GM23338 (cell line): ENCODE results near the gene NLRP14.

ENCODE experiments used
- CREB1 ChIP-seq: fragments of 250-450 bp; sonication (Bioruptor Pico); IDR thresholded peaks from 2 replicates; pipeline ENCODE4 v1.5.0; 2020; ENCODE audit warnings: low read depth, mild to moderate bottlenecking, moderate library complexity
- CTCF ChIP-seq, 2 experiments: fragments of 200-600 bp in 1 of 2; sonication (generic) in 1 of 2; conservative IDR thresholded peaks; 2 replicates each; pipeline versions ENCODE4 v1.5.1 to v1.6.1; 2016 to 2017; ENCODE audit warnings: antibody characterized with exemption in 2 of 2, low read depth in 2 of 2, mild to moderate bottlenecking in 2 of 2, moderate library complexity in 1 of 2
- ETS1 ChIP-seq: IDR thresholded peaks from 2 replicates; pipeline ENCODE4 v1.6.1; 2016; ENCODE audit warnings: antibody characterized with exemption
- EZH2 ChIP-seq: fragments of 200-600 bp; sonication (generic); IDR thresholded peaks from one replicate; pipeline ENCODE4 v1.8.0; 2017; ENCODE audit warnings: antibody characterized with exemption, mild to moderate bottlenecking, low read depth; ENCODE audit not compliant: unreplicated experiment
- EZH2phosphoT487 ChIP-seq: fragments of 200-600 bp; sonication (generic); IDR thresholded peaks from one replicate; pipeline ENCODE4 v1.8.1; 2018; ENCODE audit warnings: antibody characterized with exemption; ENCODE audit not compliant: unreplicated experiment
- NANOG ChIP-seq: IDR thresholded peaks from 2 replicates; pipeline ENCODE4 v1.6.1; 2016; ENCODE audit warnings: antibody characterized with exemption, borderline replicate concordance
- POLR2AphosphoS5 ChIP-seq: IDR thresholded peaks from 2 replicates; pipeline ENCODE4 v1.6.1; 2016; ENCODE audit warnings: antibody characterized with exemption, low read depth
- REST ChIP-seq: IDR thresholded peaks from one replicate; pipeline ENCODE4 v1.6.1; 2018; ENCODE audit warnings: antibody characterized with exemption; ENCODE audit not compliant: unreplicated experiment
- STAT1 ChIP-seq: IDR thresholded peaks from one replicate; pipeline ENCODE4 v1.6.1; 2016; ENCODE audit warnings: antibody characterized with exemption; ENCODE audit not compliant: unreplicated experiment
- ZNF114 ChIP-seq: fragments of 250-450 bp; sonication (Bioruptor Pico); IDR thresholded peaks from 2 replicates; pipeline ENCODE4 v1.5.0; 2020; ENCODE audit warnings: mild to moderate bottlenecking, moderate library complexity
- ZNF331 ChIP-seq: fragments of 250-450 bp; sonication (Bioruptor Pico); IDR thresholded peaks from 2 replicates; pipeline ENCODE4 v1.5.0; 2020; ENCODE audit warnings: low read depth, mild to moderate bottlenecking, moderate library complexity
- ZNF462 ChIP-seq: fragments of 250-450 bp; sonication (Bioruptor Pico); IDR thresholded peaks from 2 replicates; pipeline ENCODE4 v1.5.0; 2020; ENCODE audit warnings: mild to moderate bottlenecking, moderate library complexity

GRCh38 chr11:7046474-7047175 lies 26.3 kb downstream of the NLRP14 start:
- TF ChIP-seq CTCF (conservative IDR thresholded peaks at IDR 0.05; ENCODE audit: low read depth in 2 of 2) (no peak), EZH2 (no peak), CREB1 (CRISPR knock-in tag) (no peak), POLR2AphosphoS5 (no peak), ZNF331 (no peak), ZNF114 (CRISPR knock-in tag) (no peak), EZH2phosphoT487 (no peak), STAT1 (no peak), REST (no peak), ETS1 (no peak), NANOG (no peak), ZNF462 (no peak)
